Lung (tissue), 12 donors: ENCODE results near the gene BCAS1. TPM values are rescaled to one million over a fixed set of nuclear protein-coding genes. Genes with fewer than 3 reads are reported as not detected.

Experiments
- ATAC-seq: fragments of 200-7000 bp; cut with Tn5 transposase; one replicate; pipeline ENCODE4 v1.9.1; 2020; ENCODE audit warnings: moderate number of reproducible peaks; ENCODE audit not compliant: insufficient read depth, low FRiP score
- DNase-seq, 3 donors: peaks; one replicate each; pipeline ENCODE4 v3.0.0-alpha.2; 2013 to 2017
- H3K27ac ChIP-seq, 2 donors: one replicate each; pipeline ENCODE4 v1.5.1; 2013; ENCODE audit warnings: mild to moderate bottlenecking in 2 of 2, moderate library complexity in 2 of 2, control low read depth in 1 of 2, inconsistent platforms in 1 of 2, low read depth in 1 of 2, low read length in 1 of 2
- H3K27me3 ChIP-seq, 3 donors: one replicate each; pipeline ENCODE4 v1.5.1; 2013; ENCODE audit warnings: low read length in 2 of 3; ENCODE audit not compliant: control insufficient read depth in 3 of 3, insufficient read depth in 3 of 3
- H3K36me3 ChIP-seq, 4 donors: one replicate each; pipeline ENCODE4 v1.5.1; 2013; ENCODE audit warnings: low read length in 4 of 4, mild to moderate bottlenecking in 1 of 4, moderate library complexity in 1 of 4; ENCODE audit not compliant: control insufficient read depth in 4 of 4, insufficient read depth in 4 of 4
- H3K4me1 ChIP-seq, 5 donors: one replicate each; pipeline ENCODE4 v1.5.1; 2013; ENCODE audit warnings: low read length in 5 of 5, mild to moderate bottlenecking in 2 of 5, moderate library complexity in 1 of 5; ENCODE audit not compliant: control insufficient read depth in 5 of 5, insufficient read depth in 5 of 5
- H3K4me3 ChIP-seq: one replicate; pipeline ENCODE4 v1.5.1; 2013; ENCODE audit warnings: mild to moderate bottlenecking, control low read depth, moderate library complexity
- H3K9ac ChIP-seq, 2 donors: one replicate each; pipeline ENCODE4 v1.5.1; 2013; ENCODE audit warnings: low read length in 2 of 2, control low read depth in 1 of 2; ENCODE audit not compliant: insufficient read depth in 1 of 2
- H3K9me3 ChIP-seq, 4 donors: one replicate each; pipeline ENCODE4 v1.5.1; 2013; ENCODE audit warnings: low read length in 3 of 4, mild to moderate bottlenecking in 1 of 4, moderate library complexity in 1 of 4; ENCODE audit not compliant: control insufficient read depth in 4 of 4, insufficient read depth in 3 of 4
- CTCF ChIP-seq: IDR thresholded peaks from 2 replicates; pipeline ENCODE4 v1.5.1; 2012; ENCODE audit warnings: mild to moderate bottlenecking; ENCODE audit errors: control extremely low read depth, extremely low read depth
- WGBS, 2 donors: extraction: QIAGEN DNeasy Blood & Tissue Kit; methylation state at CpG; one replicate each; pipeline ENCODE4 v1.1.7; 2013; 5-methylcytosine and 5-hydroxymethylcytosine counted together
- polyA plus RNA-seq, 2 donors: library from polyadenylated mRNA; stranded (reverse); fragments of 200-250 nt; gene quantifications; one replicate each; pipeline ENCODE4 v1.2.1, GENCODE V29; 2013
- total RNA-seq, 2 donors: library from RNA; depleted of rRNA in 1 of 2; stranded (reverse); fragments of >200 nt in 1 of 2; gene quantifications; one replicate each; pipeline ENCODE4 v1.2.1, GENCODE V29; 2014 to 2021
- donor health status: control.
- donor health status: control.
- donor health status: Bipolar disorder and iron deficiency.
- donor health status: healthy.
- donor health status: DM: yes; HTN: yes; CAD: no.

The BCAS1 gene
- total and polyA plus RNA-seq, 4 donors, result 1.2 to 4.0 (median 2.3) TPM

GRCh38 chr20:54113566-54113965, 43.2 kb upstream of the BCAS1 start:
- H3K9me3 ChIP-seq, result peaks cover 0 to 3% (median 0%) of the 10 kb centered on the region in 4 donors
- H3K4me3 ChIP-seq, result no peak overlapping the region
- WGBS, 2 donors, result 91 to 92% methylated on average over 2 of the region's 2 CpGs
- DNase-seq, result no peak
- no peaks in the 10 kb centered on the region for H3K36me3 ChIP-seq
- H3K4me1 ChIP-seq, result peaks cover 0 to 9% (median 5%) of the 10 kb centered on the region in 5 donors
- no peaks in the 10 kb centered on the region for H3K27me3 ChIP-seq
- no peak for TF ChIP-seq CTCF
- no peak overlapping the region for H3K9ac ChIP-seq
- H3K27ac ChIP-seq, result no peak overlapping the region
- ATAC-seq, result no peak

GRCh38 chr20:54112221-54112884, 42.0 kb upstream of the BCAS1 start:
- Histone ChIP-seq H3K9me3 (peaks cover 0 to 3% (median 0%) of the 10 kb centered on the region in 4 donors), H3K4me3 (no peak overlapping the region), H3K4me1 (peaks cover 0 to 9% (median 5%) of the 10 kb centered on the region in 5 donors), H3K27me3 (no peaks in the 10 kb centered on the region), H3K27ac (peak overlapping the region in 1 of 2 donors; percentile 54), H3K9ac (no peak overlapping the region), H3K36me3 (no peaks in the 10 kb centered on the region)
- TF ChIP-seq CTCF, result no peak
- WGBS, 2 donors, result 58 to 63% methylated on average over 4 of the region's 4 CpGs
- no peak for ATAC-seq
- no peak for DNase-seq

GRCh38 chr20:54111460-54111859, 41.1 kb upstream of the BCAS1 start:
- no peak for TF ChIP-seq CTCF
- Histone ChIP-seq H3K4me1 (peaks cover 0 to 9% (median 5%) of the 10 kb centered on the region in 5 donors), H3K9me3 (peaks cover 0 to under 1% (median 0%) of the 10 kb centered on the region in 4 donors), H3K27ac (no peak overlapping the region), H3K27me3 (no peaks in the 10 kb centered on the region), H3K4me3 (no peak overlapping the region), H3K9ac (no peak overlapping the region), H3K36me3 (no peaks in the 10 kb centered on the region)
- 77 to 92% methylated on average over 2 of the region's 2 CpGs for WGBS, 2 donors
- DNase-seq (no peak), ATAC-seq (no peak)
